Measurements from ENCODE around the gene CHRNA4.

Gene CHRNA4

GRCh38 chr20:63331741-63332400 lies 29.3 kb downstream of the CHRNA4 start:
- DNase-seq, result no peak

- no peak for DNase-seq
These were observed 30.2 kb downstream of the CHRNA4 start for GRCh38 chr20:63330940-63331339.

GRCh38 chr20:63330084-63330760 lies 30.9 kb downstream of the CHRNA4 start:
- no peak for DNase-seq

- DNase-seq, result no peak
These were observed 31.6 kb downstream of the CHRNA4 start for GRCh38 chr20:63329331-63330083.

- no peak for DNase-seq
These were observed 32.4 kb downstream of the CHRNA4 start for GRCh38 chr20:63328718-63329275.

- no peak for DNase-seq
These were observed 33.0 kb downstream of the CHRNA4 start for GRCh38 chr20:63328026-63328700.

- no peak for DNase-seq
These were observed 33.9 kb downstream of the CHRNA4 start for GRCh38 chr20:63327231-63327745.

- DNase-seq, result no peak
These were observed 34.6 kb downstream of the CHRNA4 start for GRCh38 chr20:63326314-63327230.

- DNase-seq, result no peak
These were observed 35.4 kb downstream of the CHRNA4 start for GRCh38 chr20:63325554-63326313.

GRCh38 chr20:63325021-63325471 lies 36.1 kb downstream of the CHRNA4 start:
- DNase-seq, result no peak

GRCh38 chr20:63323357-63323981 lies 37.7 kb downstream of the CHRNA4 start:
- DNase-seq, result no peak

GRCh38 chr20:63322933-63323273 lies 38.2 kb downstream of the CHRNA4 start:
- no peak for DNase-seq

GRCh38 chr20:63322146-63322932 lies 38.8 kb downstream of the CHRNA4 start:
- DNase-seq, result no peak

GRCh38 chr20:63321148-63321831 lies 39.9 kb downstream of the CHRNA4 start:
- no peak for DNase-seq

- DNase-seq, result no peak
These were observed 40.5 kb downstream of the CHRNA4 start for GRCh38 chr20:63320616-63321147.

GRCh38 chr20:63320041-63320511 lies 41.1 kb downstream of the CHRNA4 start:
- DNase-seq, result no peak

GRCh38 chr20:63319164-63320040 lies 41.7 kb downstream of the CHRNA4 start:
- no peak for DNase-seq
